Measurements from ENCODE around the gene CNTN5.

The CNTN5 gene

DNA sequence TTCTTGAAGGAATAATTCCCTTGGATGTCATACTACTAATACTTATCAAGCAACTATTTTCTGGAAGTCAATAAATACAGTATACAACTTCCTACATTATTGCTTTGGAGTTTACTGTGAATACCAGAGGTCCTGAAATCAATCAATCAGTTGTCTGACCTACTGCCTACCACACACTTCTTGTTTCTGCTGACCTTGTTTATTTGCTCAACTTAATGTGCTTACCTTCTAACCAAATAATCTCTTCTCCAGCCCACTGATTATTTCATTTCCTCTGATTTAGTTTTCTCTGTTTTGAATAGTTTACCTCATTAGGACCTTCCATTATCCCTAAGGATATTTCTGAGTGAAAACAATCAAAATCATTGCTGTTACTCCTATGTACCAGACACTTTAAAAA is 1142.7 kb downstream of the CNTN5 start:
- TF ChIP-seq, protein P1, sequence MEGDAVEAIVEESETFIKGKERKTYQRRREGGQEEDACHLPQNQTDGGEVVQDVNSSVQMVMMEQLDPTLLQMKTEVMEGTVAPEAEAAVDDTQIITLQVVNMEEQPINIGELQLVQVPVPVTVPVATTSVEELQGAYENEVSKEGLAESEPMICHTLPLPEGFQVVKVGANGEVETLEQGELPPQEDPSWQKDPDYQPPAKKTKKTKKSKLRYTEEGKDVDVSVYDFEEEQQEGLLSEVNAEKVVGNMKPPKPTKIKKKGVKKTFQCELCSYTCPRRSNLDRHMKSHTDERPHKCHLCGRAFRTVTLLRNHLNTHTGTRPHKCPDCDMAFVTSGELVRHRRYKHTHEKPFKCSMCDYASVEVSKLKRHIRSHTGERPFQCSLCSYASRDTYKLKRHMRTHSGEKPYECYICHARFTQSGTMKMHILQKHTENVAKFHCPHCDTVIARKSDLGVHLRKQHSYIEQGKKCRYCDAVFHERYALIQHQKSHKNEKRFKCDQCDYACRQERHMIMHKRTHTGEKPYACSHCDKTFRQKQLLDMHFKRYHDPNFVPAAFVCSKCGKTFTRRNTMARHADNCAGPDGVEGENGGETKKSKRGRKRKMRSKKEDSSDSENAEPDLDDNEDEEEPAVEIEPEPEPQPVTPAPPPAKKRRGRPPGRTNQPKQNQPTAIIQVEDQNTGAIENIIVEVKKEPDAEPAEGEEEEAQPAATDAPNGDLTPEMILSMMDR (IDR thresholded peaks at IDR 0.05): no peak
- no peaks in the 10 kb centered on the region for H3K27me3 ChIP-seq
- H3K9me3 ChIP-seq: no peaks in the 10 kb centered on the region
- no peaks in the 10 kb centered on the region for H3K4me1 ChIP-seq
- intact Hi-C loops (cut with DNase I; ENCODE audit: low total_unique reads): no loop called here
- H3K4me3 ChIP-seq: no peak overlapping the region
- H3K27ac ChIP-seq: no peak overlapping the region
- no peaks in the 10 kb centered on the region for H3K36me3 ChIP-seq
- no peak for DNase-seq

DNA sequence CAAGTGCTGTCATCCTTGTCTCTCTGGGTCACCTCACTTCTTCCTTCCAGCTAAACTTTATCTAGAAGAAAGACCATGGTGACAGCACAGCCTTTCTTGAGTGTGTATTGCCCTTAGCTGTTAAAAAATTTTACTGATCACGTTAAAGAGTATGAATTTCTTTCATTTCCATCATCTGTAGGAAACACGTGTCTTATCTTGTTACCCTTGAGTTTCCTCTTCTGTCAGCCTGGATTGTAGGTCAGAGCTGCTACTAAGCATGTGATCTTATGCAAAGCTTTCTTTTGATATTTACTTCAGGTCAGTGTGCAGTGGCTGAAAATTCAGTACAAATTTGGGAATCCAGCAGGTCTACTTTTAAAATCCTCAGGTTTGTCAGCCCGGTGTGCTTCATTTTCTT is 1154.1 kb downstream of the CNTN5 start:
- H3K27ac ChIP-seq: no peak overlapping the region
- intact Hi-C loops (cut with DNase I; ENCODE audit: low total_unique reads): no loop called here
- no peaks in the 10 kb centered on the region for H3K9me3 ChIP-seq
- TF ChIP-seq, protein P1 (IDR thresholded peaks at IDR 0.05): no peak
- no peak overlapping the region for H3K4me3 ChIP-seq
- no peaks in the 10 kb centered on the region for H3K36me3 ChIP-seq
- H3K27me3 ChIP-seq: no peaks in the 10 kb centered on the region
- H3K4me1 ChIP-seq: no peaks in the 10 kb centered on the region
- DNase-seq: no peak

DNA sequence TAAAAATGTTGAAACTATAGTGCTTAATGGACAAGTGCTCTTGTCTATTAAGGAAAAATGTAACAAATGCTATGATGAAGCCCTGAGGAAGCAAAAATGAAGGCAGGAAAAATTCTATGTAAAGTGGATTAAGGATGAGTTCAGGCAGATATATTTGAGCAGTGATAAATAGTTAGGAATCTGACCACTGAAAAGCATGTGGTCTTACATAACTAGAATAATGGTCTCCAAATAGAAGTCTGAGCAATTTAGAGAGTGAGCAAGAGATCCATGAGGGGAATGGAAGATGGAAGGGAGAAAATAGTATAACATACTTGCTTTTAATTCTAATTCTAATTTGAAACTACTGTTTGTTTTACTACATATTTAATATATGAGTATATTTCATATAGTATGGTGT is 1155.7 kb downstream of the CNTN5 start:
- no peak for DNase-seq
- no peak overlapping the region for H3K27ac ChIP-seq
- H3K36me3 ChIP-seq: no peaks in the 10 kb centered on the region
- no peak overlapping the region for H3K4me3 ChIP-seq
- no peaks in the 10 kb centered on the region for H3K9me3 ChIP-seq
- no peaks in the 10 kb centered on the region for H3K4me1 ChIP-seq
- intact Hi-C loops (cut with DNase I; ENCODE audit: low total_unique reads): no loop called here
- TF ChIP-seq, protein P1 (IDR thresholded peaks at IDR 0.05): no peak
- H3K27me3 ChIP-seq: no peaks in the 10 kb centered on the region

DNA sequence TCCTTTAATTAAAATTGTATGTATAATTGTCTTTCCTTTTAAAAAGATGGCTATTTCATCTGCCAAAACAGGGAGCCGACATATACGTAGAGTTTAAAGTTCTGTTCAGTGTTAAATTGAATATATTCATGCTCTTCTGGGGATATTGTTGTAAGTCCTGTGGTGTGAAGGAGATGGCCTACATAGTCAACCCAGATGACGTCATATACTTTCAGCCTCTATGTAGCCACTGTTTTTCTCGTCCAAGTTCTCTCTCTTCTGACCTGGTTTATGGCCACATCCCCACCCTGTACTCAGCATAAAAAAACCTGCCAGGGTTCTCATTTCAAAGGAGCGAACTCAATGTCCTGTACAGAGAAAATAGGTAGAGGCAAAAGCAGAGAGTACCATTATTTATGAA is 1156.9 kb downstream of the CNTN5 start:
- TF ChIP-seq, protein P1 (IDR thresholded peaks at IDR 0.05): no peak
- no peaks in the 10 kb centered on the region for H3K36me3 ChIP-seq
- no peaks in the 10 kb centered on the region for H3K9me3 ChIP-seq
- no peak overlapping the region for H3K27ac ChIP-seq
- no peaks in the 10 kb centered on the region for H3K4me1 ChIP-seq
- no peak for DNase-seq
- H3K4me3 ChIP-seq: no peak overlapping the region
- H3K27me3 ChIP-seq: no peaks in the 10 kb centered on the region
- intact Hi-C loops (cut with DNase I; ENCODE audit: low total_unique reads): no loop called here

DNA sequence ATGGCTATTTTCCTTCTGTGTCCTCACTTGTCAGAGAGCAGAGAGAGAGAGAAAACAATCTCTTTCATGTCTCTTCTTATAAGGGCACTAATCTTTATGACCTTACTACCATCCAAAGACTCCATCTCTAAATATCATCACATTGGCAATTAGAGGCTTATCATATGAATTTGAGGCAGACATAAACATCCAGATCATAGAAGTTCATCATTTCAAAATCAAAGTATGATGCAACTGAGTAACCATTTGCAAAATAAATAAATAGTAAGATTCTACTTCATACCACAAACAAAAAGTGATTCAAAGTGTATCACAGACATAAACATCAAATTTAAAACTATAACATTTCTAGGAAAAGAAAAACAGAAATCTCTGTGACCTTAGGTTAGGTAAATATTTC is 1161.6 kb downstream of the CNTN5 start:
- no peaks in the 10 kb centered on the region for H3K9me3 ChIP-seq
- H3K4me3 ChIP-seq: no peak overlapping the region
- TF ChIP-seq, protein P1 (IDR thresholded peaks at IDR 0.05): no peak
- intact Hi-C loops (cut with DNase I; ENCODE audit: low total_unique reads): no loop called here
- H3K36me3 ChIP-seq: no peaks in the 10 kb centered on the region
- no peak overlapping the region for H3K27ac ChIP-seq
- H3K27me3 ChIP-seq: no peaks in the 10 kb centered on the region
- DNase-seq: no peak
- H3K4me1 ChIP-seq: no peaks in the 10 kb centered on the region

DNA sequence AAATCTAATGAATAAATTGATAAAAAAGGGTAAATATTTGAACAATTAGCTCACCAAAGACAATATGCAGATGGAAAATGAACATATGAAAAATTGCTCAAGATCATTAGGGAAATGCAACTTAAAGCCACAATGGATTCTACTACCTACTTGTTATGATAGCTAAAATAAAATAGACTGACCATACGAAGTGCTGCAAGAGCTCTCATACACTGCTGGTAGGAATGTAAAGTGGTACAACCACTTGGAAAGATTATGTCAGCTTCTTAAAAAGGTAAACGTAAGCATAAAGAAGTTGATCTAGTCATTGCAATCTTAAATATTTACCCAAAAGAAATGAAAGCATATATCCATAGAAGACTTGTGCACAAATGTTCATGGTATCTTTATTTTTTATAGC is 1162.2 kb downstream of the CNTN5 start:
- Histone ChIP-seq H3K27ac (no peak overlapping the region), H3K4me3 (no peak overlapping the region), H3K27me3 (no peaks in the 10 kb centered on the region), H3K9me3 (no peaks in the 10 kb centered on the region), H3K36me3 (no peaks in the 10 kb centered on the region), H3K4me1 (no peaks in the 10 kb centered on the region)
- DNase-seq: no peak
- intact Hi-C loops (cut with DNase I; ENCODE audit: low total_unique reads): no loop called here
- TF ChIP-seq, protein P1 (IDR thresholded peaks at IDR 0.05): no peak
